ENCODE results near the gene CNTNAP2.

Gene CNTNAP2

DNA sequence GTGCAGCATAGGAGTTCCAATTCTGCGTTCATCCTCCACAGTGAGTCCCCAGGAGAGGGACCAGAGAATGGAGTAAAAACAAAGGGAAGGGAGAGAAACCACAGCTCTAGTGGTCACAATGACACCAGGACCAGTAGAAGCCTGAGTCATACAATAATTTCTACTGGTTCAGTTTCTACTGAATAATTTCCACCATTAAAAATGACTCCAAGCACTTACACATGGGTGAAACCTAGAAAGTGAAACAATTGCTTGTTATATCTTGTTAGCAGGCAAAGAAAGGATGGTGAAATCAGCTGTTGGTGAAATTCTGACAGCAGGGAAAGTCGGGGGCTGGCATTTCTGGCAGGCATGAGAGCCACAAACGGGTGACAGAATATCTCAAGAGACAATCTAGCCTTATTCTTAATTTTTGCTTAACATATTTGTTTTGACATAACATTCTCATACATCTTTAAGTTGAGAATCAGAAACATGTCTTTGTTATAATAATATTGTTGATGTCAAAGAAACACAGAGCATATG, 1408.2 kb downstream of the CNTNAP2 start:
- no peak for DNase-seq (ENCODE audit: low read depth)
- TF ChIP-seq CTCF (conservative IDR thresholded peaks at IDR 0.05; ENCODE audit: control insufficient read depth, insufficient read depth, low read depth, low read length), result no peak
- H3K4me3 ChIP-seq (ENCODE audit: control insufficient read depth, low read depth, low read length), result no peak overlapping the region

DNA sequence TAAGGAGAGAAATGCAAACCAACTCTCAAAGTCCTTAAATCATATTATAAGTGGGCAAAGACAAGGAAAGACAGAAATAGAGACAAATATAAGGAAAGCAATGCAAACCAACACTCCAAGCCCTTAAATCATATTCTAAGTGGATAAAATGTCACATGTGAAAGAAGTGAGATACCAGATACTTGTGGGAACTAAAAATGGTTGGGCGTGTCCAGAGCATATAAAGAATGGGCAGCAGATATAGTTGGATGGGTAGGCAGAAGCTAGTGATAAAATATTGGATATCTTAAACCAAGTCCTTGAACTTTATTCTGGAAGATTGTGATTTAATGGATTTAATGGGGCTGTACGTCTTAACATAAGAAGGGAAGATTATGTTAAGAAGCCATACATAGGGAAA, 1408.7 kb downstream of the CNTNAP2 start:
- no peak for DNase-seq (ENCODE audit: low read depth)
- H3K4me3 ChIP-seq (ENCODE audit: control insufficient read depth, low read depth, low read length), result no peak overlapping the region
- TF ChIP-seq CTCF (conservative IDR thresholded peaks at IDR 0.05; ENCODE audit: control insufficient read depth, insufficient read depth, low read depth, low read length), result no peak

DNA sequence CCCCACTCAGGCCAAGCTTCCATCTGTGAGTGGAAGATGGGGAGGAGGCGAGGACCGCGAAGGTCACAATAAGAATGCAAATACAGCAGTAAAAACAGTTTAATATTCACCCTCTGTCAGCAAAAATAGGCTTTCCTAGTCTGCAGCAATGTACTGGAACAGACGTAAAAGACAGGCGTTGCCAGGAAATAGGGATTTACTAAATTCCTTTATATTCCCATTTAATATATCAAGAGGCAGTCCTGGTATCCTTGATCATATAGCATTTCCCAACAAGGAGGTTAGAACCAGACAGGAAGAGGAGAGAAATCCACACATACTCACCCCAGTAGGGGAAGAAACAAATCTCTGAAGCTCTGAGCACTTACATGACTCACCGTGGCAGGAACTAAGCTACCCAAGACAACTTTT, 1419.1 kb downstream of the CNTNAP2 start:
- no peak overlapping the region for H3K4me3 ChIP-seq (ENCODE audit: control insufficient read depth, low read depth, low read length)
- TF ChIP-seq CTCF (conservative IDR thresholded peaks at IDR 0.05; ENCODE audit: control insufficient read depth, insufficient read depth, low read depth, low read length), result no peak
- DNase-seq (ENCODE audit: low read depth), result peak; percentile 70

GRCh38 chr7:147539685-147540084, 1423.1 kb downstream of the CNTNAP2 start:
- no peak for TF ChIP-seq CTCF (conservative IDR thresholded peaks at IDR 0.05; ENCODE audit: control insufficient read depth, insufficient read depth, low read depth, low read length)
- H3K4me3 ChIP-seq (ENCODE audit: control insufficient read depth, low read depth, low read length), result no peak overlapping the region
- DNase-seq (ENCODE audit: low read depth), result no peak

GRCh38 chr7:147540743-147541142, 1424.1 kb downstream of the CNTNAP2 start:
- DNase-seq (ENCODE audit: low read depth), result no peak

DNA sequence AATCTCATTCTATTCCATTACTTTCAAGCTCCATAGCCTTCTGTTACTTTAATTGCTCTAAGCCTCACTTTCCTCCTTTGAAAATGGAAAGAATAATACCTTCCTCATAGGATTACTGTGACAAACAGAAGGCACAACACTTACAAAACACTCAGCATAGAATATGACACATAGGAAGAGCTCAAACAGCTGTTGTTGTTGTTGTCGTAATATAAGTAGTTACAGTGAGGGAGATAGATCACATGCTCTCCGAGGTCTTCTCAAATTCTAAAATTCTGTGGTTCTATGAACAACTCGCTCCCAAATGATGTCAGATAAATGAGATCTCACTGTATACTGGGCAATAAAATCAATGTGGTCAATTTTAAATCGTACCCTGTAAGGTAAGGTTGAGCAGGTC, 1424.7 kb downstream of the CNTNAP2 start:
- DNase-seq (ENCODE audit: low read depth), result no peak
- no peak for TF ChIP-seq CTCF (conservative IDR thresholded peaks at IDR 0.05; ENCODE audit: control insufficient read depth, insufficient read depth, low read depth, low read length)
- H3K4me3 ChIP-seq (ENCODE audit: control insufficient read depth, low read depth, low read length), result no peak overlapping the region

More at GRCh38 chr7:147540743-147541142, 1424.1 kb downstream of the CNTNAP2 start:
- no peak overlapping the region for H3K4me3 ChIP-seq (ENCODE audit: control insufficient read depth, low read depth, low read length)
- no peak for TF ChIP-seq CTCF (conservative IDR thresholded peaks at IDR 0.05; ENCODE audit: control insufficient read depth, insufficient read depth, low read depth, low read length)

Data from fibroblast of mammary gland (primary cell).